NCI-H1417 (cell line): ENCODE measurements around the gene EHD1.

Source experiments
- DNase-seq, 3 experiments: peaks; one replicate each; lab custom pipeline; 2025; lab: John Stamatoyannopoulos, UW

Gene EHD1

GRCh38 chr11:64890522-64890939 lies 12.1 kb upstream of the EHD1 start:
- no peak for DNase-seq

GRCh38 chr11:64888729-64889511 lies 10.5 kb upstream of the EHD1 start:
- DNase-seq, result no peak

- DNase-seq, result no peak
Observed at GRCh38 chr11:64888406-64888728, 9.9 kb upstream of the EHD1 start.

- peak; percentile 43 to 58 (median 55) for DNase-seq
Observed at GRCh38 chr11:64887757-64888405, 9.5 kb upstream of the EHD1 start.

GRCh38 chr11:64887234-64887756 lies 8.9 kb upstream of the EHD1 start:
- no peak for DNase-seq

GRCh38 chr11:64885367-64886286 lies 7.2 kb upstream of the EHD1 start:
- peak in 2 of 3 experiments; percentile 30 for DNase-seq

- no peak for DNase-seq
Observed at GRCh38 chr11:64884019-64884418, 5.6 kb upstream of the EHD1 start.

GRCh38 chr11:64883575-64883974 lies 5.2 kb upstream of the EHD1 start:
- DNase-seq, result no peak

GRCh38 chr11:64882243-64882642 lies 3.8 kb upstream of the EHD1 start:
- no peak for DNase-seq

- DNase-seq, result peak; percentile 47 to 76 (median 73)
Observed at GRCh38 chr11:64881476-64881875, 3.1 kb upstream of the EHD1 start.

- peak in 1 of 3 experiments; percentile 10 for DNase-seq
Observed at GRCh38 chr11:64880240-64881001, 2.0 kb upstream of the EHD1 start.

- peak in 1 of 3 experiments; percentile 43 for DNase-seq
Observed at GRCh38 chr11:64879244-64879900, 951 bp upstream of the EHD1 start.

GRCh38 chr11:64878223-64878493 lies 263 bp downstream of the EHD1 start:
- DNase-seq, result no peak

- no peak for DNase-seq
Observed at GRCh38 chr11:64877390-64878222, 815 bp downstream of the EHD1 start.

- DNase-seq, result no peak
Observed at GRCh38 chr11:64876835-64877341, 1.5 kb downstream of the EHD1 start.

- DNase-seq, result no peak
Observed at GRCh38 chr11:64876229-64876750, 2.1 kb downstream of the EHD1 start.

- no peak for DNase-seq
Observed at GRCh38 chr11:64875369-64876228, 2.8 kb downstream of the EHD1 start.

GRCh38 chr11:64874308-64875240 lies 3.8 kb downstream of the EHD1 start:
- no peak for DNase-seq
